Measurements from ENCODE around the gene CNTN3.

The CNTN3 gene

GRCh38 chr3:74606996-74607395 is 7.5 kb downstream of the CNTN3 start:
- no peak for DNase-seq

GRCh38 chr3:74605437-74605836 is 9.0 kb downstream of the CNTN3 start:
- no peak for DNase-seq

DNA sequence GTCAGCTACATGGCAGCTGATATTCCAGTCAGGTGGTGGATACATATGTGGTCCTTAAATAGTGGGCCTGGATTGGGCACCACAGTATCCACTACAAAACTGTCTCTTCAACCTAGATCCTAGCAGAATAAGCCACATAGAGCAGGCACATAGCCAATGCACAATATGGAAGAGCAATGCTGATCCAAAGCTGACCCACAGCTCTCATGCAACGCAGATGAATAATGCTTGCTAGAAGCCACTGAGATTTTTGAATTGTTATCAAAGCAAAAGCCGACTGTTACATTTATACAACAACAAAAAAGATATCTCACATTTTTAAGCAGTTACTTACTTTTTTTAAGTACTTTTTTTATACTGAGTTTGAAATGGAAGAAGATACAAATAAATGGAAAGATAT is 11.2 kb downstream of the CNTN3 start:
- DNase-seq: no peak

DNA sequence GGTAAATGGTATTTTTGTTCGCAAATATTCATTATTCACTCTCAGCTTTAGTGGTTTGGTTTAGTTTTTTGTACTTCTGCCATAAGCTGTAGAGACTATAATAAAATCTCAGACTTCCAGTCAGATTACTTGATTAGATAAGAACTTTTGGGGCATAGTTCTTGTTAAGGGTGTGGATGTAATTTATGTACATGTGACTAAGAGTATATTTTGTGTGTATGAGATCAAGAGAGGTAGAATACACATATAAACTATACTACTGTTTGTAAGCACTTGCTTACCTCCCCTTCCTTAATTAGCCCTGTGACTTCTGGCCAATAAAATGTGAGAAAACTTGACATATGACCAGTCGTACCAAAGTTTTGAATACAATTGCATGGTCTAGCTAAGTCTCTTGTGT is 12.0 kb downstream of the CNTN3 start:
- no peak for DNase-seq

DNA sequence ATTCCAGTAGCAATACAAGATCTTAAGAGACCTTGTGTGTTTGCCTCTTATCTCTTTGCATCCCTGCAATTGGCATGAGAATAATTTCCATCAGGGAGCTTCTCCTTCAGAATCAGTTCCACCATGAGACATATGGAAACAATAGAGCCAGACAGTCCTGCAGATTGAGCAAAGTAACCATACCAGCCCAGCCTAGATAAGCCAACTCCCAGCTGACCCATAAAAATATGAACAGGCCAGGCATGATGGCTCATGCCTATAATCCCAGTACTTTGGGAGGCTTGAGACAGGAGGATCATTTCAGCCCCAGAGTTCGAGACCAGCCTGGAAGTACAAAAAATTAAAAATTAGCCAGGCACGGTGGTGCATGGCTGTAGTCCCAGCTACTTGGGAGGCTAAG is 12.7 kb downstream of the CNTN3 start:
- no peak for DNase-seq

- DNase-seq: no peak
Observed at GRCh38 chr3:74599564-74599963, 14.9 kb downstream of the CNTN3 start.

DNA sequence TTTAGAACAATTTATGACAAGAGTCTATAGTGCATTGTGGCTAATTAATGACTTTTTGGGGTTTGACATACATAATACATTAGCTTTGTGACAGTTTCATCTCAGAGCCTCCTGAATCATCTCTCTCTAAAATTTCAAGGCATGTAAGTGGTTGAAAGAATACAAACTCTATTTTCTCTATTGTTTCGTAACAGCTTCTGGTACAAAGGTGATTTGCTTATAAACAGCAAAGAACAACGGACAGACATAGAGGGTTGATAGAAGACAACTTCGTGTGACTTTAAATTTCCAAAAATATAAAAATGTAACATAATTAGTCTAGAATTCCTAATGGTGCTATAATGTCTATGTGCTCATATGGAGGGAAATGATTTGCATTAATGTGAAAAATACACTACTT is 21.3 kb downstream of the CNTN3 start:
- no peak for DNase-seq

GRCh38 chr3:74592359-74592758 is 22.1 kb downstream of the CNTN3 start:
- no peak for DNase-seq

- no peak for DNase-seq
Observed at GRCh38 chr3:74591946-74592345, 22.5 kb downstream of the CNTN3 start.

GRCh38 chr3:74591342-74591741 is 23.1 kb downstream of the CNTN3 start:
- no peak for DNase-seq

DNA sequence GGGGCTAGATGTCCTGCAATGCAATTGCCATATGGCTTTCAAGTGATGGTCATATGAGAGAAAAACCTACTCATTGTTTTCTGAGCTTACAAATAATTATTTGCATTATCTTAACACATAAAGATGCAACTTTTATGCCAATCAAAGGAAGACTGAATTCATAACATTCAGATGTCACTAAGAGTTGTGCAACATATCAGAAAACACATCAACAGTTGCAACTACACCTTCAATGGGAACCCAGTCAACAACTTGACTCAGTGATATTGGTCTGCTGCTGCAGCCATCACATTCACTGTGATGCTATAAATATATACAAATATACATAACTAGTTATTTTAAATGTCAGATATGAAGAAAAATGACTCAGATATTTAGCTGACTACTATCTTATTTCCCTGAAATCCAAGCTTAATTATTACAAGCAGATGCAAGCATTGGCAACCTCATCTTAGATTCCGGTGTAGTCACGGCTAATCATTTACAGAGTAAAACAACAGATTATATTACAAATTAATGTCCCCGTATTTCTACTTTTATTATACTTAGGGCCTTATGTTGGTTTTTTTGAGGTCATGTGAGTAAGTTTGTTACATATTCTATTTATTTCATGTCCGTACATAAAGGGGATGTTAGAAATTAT is 23.7 kb downstream of the CNTN3 start:
- no peak for DNase-seq

DNA sequence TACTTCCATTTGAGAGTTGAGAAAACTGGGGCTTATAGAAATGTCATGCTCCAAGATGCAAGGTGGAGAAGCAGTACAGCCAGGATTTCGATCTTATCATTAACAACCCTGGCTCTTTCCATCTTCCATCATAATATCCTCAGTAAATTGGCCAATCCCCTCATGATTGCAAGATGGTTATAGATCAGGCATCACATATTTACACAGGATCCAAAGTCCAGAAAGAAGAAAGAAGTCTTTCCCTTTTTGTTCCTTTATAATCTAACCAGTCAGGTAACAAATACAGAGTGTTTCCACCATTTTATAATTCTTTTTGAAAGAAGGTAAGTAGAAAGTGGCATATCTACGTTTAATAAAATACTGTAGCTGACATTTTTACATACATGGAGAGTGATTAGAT is 29.7 kb downstream of the CNTN3 start:
- no peak for DNase-seq

- no peak for DNase-seq
Observed at GRCh38 chr3:74582982-74583381, 31.5 kb downstream of the CNTN3 start.

DNA sequence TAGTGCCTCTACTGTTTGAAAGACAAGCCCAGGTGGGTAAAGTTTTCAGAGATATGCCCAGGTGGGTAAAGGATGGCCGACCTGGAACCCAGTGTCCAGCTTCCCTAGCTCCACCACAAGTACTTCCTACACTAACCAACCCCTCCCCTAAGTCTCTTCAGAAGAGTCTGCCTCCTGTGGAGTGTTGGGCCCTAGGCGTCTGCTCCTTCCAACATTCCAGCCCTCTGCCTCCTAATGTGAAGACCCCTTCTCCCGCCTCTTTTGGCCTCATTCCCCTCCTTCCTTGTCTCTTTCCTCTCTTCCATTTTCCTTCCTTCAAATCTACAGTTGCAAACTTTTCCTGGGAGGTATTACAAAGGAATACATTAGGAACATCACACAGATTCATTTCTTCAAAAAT is 38.6 kb downstream of the CNTN3 start:
- DNase-seq: no peak

- DNase-seq: no peak
Observed at GRCh38 chr3:74571118-74571517, 43.3 kb downstream of the CNTN3 start.

Measured in NCI-H2171 (cell line).